RWPE2 (cell line): ENCODE measurements around the gene GNA15.
"Not testable (repeated sequence)": the region's sequence is repeated elsewhere in the genome, so short reads cannot be mapped to it uniquely, and the experiment has no call there.

Experiments
- ATAC-seq: fragments of 200-7000 bp; cut with Tn5 transposase; 3 replicates; pipeline ENCODE4 v1.9.1; 2021; ENCODE audit warnings: low read depth
- DNase-seq: peaks from one replicate; pipeline ENCODE4 v3.0.0-alpha.2; 2020; ENCODE audit warnings: low spot score
- H3K27ac ChIP-seq: fragments of 450-650 bp; 2 replicates; pipeline ENCODE4 v1.5.1; 2017; ENCODE audit warnings: mild to moderate bottlenecking; ENCODE audit not compliant: poor library complexity, severe bottlenecking
- H3K27me3 ChIP-seq: fragments of 250-450 bp; sonication (Bioruptor Pico); 2 replicates; pipeline ENCODE4 v1.5.1; 2021; ENCODE audit warnings: mild to moderate bottlenecking, moderate library complexity; ENCODE audit not compliant: insufficient read depth, poor library complexity, severe bottlenecking
- H3K36me3 ChIP-seq: fragments of 250-450 bp; sonication (Bioruptor Pico); 2 replicates; pipeline ENCODE4 v1.5.1; 2020; ENCODE audit warnings: low read depth, mild to moderate bottlenecking, moderate library complexity
- H3K4me1 ChIP-seq: fragments of 250-450 bp; sonication (Bioruptor Pico); 2 replicates; pipeline ENCODE4 v1.5.1; 2021; ENCODE audit warnings: mild to moderate bottlenecking, moderate library complexity; ENCODE audit not compliant: insufficient read depth, poor library complexity, severe bottlenecking
- H3K4me3 ChIP-seq: fragments of 250-450 bp; sonication (Bioruptor Pico); 2 replicates; pipeline ENCODE4 v1.5.1; 2021; ENCODE audit warnings: mild to moderate bottlenecking, moderate library complexity; ENCODE audit not compliant: severe bottlenecking
- H3K9me3 ChIP-seq: fragments of 250-450 bp; sonication (Bioruptor Pico); 2 replicates; pipeline ENCODE4 v1.5.1; 2021; ENCODE audit warnings: mild to moderate bottlenecking, moderate library complexity; ENCODE audit not compliant: severe bottlenecking
- TF ChIP-seq, protein P1 (sequence below): fragments of 450-650 bp; IDR thresholded peaks from one replicate; pipeline ENCODE4 v1.5.1; 2017; ENCODE audit warnings: mild to moderate bottlenecking, moderate library complexity; ENCODE audit not compliant: poor library complexity, severe bottlenecking

The GNA15 gene

DNA sequence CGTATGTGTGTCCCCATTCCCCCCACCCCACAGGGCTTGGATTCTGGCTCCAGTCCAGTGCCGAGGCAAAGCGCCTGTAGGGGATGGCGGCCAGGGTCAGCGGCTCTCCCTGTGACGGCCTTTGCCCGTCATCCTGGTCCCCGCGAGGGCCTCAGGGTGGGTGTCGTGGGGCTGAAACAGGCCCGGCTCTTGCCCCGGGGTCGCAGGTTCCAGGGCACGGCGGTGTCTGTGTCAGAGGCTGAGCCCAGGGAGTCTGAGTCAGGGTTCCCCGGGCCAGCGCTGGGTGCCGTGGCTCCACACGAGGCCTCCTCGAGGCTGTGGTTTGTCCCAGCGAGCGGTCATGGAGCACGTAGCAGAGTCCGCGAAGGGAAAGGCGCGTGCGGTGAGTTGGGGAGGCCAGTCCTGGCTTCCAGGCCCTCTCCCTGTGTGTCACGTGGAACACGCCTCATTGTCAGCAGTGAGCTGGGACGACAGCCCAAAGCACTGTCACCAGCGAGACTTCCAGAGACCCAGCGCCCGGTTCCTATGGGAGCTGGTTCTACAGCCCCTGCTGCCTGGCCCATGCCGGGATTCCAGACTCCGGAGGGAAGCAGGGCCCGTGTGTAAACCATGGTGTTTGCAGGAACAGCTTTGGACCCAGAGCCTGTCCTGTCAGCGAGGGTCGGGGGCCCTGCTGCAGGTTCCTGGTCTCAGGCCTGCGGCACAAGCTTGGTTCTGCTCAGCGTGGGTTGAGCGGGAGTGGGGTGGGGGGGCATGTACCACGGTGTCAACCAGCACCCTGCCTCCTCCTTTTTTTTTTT, 63.3 kb downstream of the GNA15 start:
- no peaks in the 10 kb centered on the region for H3K27me3 ChIP-seq
- TF ChIP-seq, protein P1, sequence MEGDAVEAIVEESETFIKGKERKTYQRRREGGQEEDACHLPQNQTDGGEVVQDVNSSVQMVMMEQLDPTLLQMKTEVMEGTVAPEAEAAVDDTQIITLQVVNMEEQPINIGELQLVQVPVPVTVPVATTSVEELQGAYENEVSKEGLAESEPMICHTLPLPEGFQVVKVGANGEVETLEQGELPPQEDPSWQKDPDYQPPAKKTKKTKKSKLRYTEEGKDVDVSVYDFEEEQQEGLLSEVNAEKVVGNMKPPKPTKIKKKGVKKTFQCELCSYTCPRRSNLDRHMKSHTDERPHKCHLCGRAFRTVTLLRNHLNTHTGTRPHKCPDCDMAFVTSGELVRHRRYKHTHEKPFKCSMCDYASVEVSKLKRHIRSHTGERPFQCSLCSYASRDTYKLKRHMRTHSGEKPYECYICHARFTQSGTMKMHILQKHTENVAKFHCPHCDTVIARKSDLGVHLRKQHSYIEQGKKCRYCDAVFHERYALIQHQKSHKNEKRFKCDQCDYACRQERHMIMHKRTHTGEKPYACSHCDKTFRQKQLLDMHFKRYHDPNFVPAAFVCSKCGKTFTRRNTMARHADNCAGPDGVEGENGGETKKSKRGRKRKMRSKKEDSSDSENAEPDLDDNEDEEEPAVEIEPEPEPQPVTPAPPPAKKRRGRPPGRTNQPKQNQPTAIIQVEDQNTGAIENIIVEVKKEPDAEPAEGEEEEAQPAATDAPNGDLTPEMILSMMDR: no peak
- no peak for DNase-seq
- no peak overlapping the region for H3K4me3 ChIP-seq
- no peaks in the 10 kb centered on the region for H3K36me3 ChIP-seq
- ATAC-seq: no peak
- H3K9me3 ChIP-seq: no peaks in the 10 kb centered on the region
- H3K27ac ChIP-seq: no peak overlapping the region
- no peaks in the 10 kb centered on the region for H3K4me1 ChIP-seq

DNA sequence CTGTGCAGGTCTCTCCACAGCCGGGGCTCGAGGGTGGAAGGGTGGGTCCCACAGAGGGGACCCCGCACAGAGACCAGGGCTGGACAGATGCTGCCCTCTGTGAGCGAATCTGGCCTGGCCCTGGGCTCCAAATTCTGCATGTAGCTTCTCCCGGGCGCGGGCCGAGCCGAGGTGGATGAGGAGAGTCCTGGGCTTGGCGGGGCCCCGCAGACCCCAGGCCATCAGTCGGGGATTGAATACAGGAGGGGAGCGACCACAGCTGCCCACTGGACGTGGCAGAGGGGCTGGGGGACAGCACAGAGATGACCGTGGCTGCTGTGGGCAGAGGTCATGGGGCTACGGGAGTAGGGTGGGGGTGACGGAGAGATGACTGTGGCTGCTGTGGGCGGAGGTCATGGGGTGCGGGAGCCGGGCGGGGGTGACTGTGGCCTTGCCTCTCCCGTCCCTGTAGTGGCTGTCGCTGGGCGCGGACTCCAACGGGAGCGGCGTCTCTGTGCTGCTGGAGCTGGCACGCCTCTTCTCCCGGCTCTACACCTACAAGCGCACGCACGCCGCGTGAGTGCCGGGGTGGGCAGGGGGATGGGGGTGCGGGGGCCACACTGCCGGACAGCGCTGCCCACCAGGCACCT, 65.4 kb downstream of the GNA15 start:
- H3K4me1 ChIP-seq: no peaks in the 10 kb centered on the region
- H3K4me3 ChIP-seq: no peak overlapping the region
- H3K9me3 ChIP-seq: no peaks in the 10 kb centered on the region
- H3K27me3 ChIP-seq: no peaks in the 10 kb centered on the region
- H3K36me3 ChIP-seq: peaks cover 7% of the 10 kb centered on the region; the same call in 1 of the 2 replicates
- DNase-seq (no peak), ATAC-seq (no peak)
- TF ChIP-seq, protein P1: no peak
- no peak overlapping the region for H3K27ac ChIP-seq

DNA sequence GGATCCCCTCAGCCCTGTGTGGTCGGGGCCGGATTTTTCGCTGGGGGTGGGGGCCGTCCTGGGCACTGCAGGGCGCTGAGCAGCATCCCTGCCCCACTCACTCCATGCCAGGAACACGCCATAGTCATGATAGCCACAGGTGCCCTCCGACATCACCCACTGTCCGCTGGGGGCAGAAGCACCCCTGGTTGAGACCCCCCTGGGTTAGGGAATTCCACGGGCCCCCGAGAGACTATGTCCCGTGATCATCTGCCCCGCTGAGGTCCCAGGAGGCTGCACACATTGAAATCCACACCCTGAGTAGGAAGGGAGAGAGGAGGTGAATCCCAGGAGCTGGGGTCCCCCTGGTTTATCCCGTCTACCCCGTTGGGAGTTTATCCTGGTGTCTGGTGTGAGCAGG, 66.1 kb downstream of the GNA15 start:
- TF ChIP-seq, protein P1: no peak
- ATAC-seq: no peak
- H3K4me1 ChIP-seq: no peaks in the 10 kb centered on the region

GRCh38 chr19:3202346-3202745, 66.5 kb downstream of the GNA15 start:
- Histone ChIP-seq H3K27me3 (no peaks in the 10 kb centered on the region), H3K9me3 (no peaks in the 10 kb centered on the region), H3K4me1 (no peaks in the 10 kb centered on the region), H3K4me3 (no peak overlapping the region), H3K36me3 (peaks cover 19% of the 10 kb centered on the region), H3K27ac (no peak overlapping the region)
- ATAC-seq (no peak), DNase-seq (no peak)
- TF ChIP-seq, protein P1: no peak

More for the DNA sequence above, 66.1 kb downstream of the GNA15 start:
- no peak for DNase-seq
- Histone ChIP-seq H3K36me3 (peaks cover 15% of the 10 kb centered on the region), H3K4me3 (no peak overlapping the region), H3K27me3 (no peaks in the 10 kb centered on the region), H3K27ac (no peak overlapping the region), H3K9me3 (no peaks in the 10 kb centered on the region)

DNA sequence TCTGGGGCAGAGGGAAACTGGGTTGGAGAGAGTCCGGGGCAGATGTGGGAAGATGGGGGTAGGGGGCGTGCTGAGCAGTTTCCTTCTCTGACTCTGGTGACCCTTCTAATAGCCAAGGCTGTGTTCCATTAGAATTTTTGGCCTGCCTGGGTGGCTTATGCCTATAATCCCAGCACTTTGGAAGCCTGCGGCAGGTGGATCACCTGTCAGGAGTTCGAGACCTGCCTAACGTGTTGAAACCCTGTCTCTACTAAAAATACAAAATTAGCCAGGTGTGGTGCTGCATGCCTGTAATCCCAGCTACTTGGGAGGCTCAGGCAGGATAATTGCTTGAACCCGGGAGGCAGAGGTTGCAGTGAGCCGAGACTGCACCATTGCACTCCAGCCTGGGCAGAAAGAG, 67.1 kb downstream of the GNA15 start:
- H3K27ac ChIP-seq, H3K4me3 ChIP-seq, H3K9me3 ChIP-seq, DNase-seq, H3K4me1 ChIP-seq, H3K27me3 ChIP-seq, ATAC-seq: not testable (repeated sequence)
- H3K36me3 ChIP-seq: peaks cover 23% of the 10 kb centered on the region
